GM20431 (cell line): ENCODE data around the gene KRT10.

Experiments
- in situ Hi-C: fragments of 300-500 bp; cut with MseI, MboI; formaldehyde crosslinking; loops from one replicate; pipeline ENCODE4 v1.15.0; 2020; ENCODE audit warnings: low sequenced_read_pairs; ENCODE audit not compliant: unreplicated experiment

Gene KRT10

DNA sequence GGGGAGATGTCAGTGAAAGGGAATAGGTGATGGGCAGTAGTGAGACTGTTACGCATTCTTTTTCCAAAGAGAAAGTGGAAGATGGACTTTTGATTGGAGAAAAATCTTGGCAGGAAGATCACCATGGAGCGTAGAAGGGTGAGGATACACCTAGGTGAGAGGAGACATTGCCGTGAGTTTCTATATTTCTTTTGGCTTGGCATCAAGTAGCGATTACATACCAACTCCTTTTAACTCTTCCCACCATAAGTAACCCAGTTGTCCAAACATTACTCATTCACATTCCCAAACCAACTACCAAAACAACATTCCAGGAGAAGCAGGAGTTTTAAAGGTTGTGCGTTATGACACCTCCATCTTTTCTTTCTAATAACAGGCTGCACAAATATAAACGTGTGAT is 11.9 kb downstream of the KRT10 start:
- in situ Hi-C loops = no loop called here

DNA sequence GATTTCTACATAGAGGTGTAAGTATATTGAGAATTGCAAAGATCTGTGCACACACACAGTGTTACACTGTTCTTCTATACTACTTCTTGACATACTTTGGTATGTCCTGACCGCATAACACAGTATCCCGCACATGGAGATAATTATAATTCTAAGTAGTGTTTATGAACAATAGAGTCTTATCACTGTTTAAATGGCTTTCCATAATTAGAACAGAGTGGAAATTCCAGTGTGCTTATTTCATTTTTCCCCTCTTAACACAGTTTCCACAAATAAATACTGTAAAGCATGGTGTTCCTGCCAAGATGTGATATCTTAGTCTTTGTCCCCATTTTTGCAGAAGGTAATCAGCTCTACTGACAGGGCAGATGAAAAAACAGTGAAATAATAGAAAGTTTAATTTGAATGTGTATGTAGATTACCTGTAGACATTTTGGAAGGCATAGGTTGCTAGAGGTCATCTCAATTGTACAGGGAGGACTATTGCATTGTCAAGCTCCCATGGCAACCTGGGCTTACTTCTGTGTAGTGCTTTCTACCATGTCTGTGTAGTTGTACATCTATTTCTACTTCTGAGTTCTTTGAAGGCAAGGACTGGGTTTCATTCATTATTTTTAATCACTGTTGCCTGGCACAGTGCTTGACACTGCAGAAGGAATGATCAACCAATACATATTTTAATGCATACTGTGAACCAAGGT is 12.5 kb downstream of the KRT10 start:
- in situ Hi-C loops = no loop called here

DNA sequence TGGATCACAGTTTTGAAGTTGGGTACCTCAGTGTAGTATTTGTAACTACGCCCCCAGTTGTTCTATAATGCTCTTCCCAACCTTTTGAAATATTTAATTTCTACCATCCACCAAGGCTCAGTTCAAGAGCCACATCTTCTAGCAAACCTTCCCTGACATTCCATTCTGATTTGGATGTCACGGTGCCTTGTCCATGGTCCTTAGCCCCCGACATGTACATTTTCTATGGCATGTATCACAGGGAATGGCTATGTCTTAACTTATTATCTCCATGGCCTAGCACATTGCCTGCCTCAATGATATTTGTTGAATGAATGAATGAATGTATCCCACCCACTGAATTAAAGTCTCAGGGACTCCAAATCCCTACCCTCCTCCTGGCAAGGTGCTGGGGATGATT is 16.3 kb downstream of the KRT10 start:
- in situ Hi-C loops = no loop called here

DNA sequence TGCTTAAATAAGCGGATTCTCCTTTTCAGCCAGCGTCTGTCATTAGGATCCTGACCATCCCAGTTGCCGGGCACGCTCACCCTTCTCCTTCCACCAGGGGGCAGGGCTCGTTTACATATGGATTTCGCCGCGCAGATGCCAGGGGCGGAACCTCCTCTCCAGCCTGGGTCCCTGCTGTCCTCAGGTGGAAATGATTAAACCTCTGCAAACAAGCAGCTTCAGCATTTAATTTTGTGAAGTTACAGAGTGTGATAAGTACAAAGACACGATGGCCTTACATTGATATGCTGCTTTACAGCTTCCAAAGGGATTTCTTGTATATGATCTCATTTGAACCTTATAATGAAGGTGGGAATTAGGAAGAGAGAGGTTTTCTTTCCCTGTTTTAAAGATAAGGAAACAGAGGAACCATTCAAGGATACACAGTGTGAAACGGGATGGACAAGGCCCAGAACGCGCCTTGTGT is 18.8 kb downstream of the KRT10 start:
- in situ Hi-C loops = no loop called here

DNA sequence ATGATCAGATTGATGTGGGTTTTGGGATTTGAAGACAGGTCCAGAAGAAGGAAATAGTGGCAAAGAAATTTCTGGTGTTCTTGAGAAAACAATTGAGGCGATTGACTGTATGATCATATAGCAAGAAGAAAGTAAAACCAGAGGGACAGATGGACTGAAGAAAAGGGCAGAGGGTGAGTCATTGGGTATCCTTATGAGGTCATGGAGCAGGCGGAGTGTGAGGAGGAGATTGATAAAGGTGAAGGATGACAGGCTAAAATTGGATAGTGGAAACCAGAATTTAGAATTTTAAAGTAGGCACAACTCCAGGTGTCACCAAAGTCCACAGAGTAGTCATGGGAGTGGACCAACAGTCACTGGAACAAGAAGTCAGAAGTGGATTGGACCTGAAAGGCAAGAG is 21.3 kb downstream of the KRT10 start:
- in situ Hi-C loops = no loop called here

DNA sequence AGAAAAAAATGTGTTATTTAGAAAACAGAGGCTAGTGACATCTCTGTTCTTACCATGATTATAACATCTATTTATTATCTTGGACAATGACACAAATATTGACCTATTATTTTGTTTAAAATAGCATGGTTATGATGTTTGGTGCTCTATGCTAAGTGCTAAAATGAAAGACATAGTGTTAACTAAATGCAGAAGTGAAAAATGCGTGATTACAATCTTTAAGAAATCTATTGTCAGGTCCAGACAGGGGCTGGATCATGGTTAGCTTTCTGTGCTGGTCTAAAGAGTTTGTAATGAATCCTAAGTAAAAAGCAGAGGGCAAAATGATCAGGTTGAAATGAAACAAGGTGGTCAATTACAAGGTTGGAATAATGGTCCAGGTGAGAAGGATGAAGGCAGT is 22.0 kb downstream of the KRT10 start:
- in situ Hi-C loops = no loop called here

DNA sequence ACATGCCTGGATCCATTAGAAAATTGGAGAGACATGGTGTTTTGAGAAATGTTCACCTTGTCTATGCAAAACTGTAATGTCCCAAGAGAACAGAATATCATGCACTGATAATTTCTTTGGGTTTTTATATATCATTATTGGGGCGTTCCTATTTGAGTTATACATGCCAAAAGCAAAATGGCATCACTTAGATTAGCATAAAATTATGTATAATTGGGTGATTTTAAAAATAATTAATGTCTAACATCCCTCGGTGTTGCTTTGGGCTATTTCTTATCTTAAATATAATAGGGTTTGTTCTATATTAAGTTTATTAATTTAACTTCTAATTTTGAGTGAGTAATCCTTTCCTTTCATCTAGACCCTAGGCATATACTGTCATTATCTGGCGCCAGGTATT is 22.6 kb downstream of the KRT10 start, which contains the start of gene KRT28:
Gene KRT28, minus strand, starts transcription at position 101 of the 400 bp plus-strand sequence. Its CDS starts 66 bp downstream, at position 35.
- in situ Hi-C loops = no loop called here

DNA sequence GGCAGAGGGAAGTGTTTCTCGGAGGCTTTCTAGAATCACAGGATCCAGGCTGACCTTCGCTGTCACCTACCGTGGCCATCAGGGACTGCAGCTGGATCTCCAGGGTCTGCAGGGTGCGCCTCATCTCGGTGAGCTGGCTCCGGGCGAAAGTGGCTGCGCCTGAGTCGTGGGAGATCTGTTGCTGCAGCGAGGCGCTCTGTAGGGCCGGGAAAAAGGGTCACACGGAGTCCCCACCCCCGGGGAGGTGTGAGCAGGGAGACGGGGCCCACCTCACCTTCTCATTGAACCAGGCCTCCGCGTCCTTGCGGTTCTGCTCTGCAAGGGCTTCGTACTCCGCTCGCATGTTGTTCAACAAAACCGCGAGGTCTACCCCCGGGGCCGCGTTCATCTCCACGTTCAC is 25.6 kb downstream of the KRT10 start:
- in situ Hi-C loops = no loop called here

DNA sequence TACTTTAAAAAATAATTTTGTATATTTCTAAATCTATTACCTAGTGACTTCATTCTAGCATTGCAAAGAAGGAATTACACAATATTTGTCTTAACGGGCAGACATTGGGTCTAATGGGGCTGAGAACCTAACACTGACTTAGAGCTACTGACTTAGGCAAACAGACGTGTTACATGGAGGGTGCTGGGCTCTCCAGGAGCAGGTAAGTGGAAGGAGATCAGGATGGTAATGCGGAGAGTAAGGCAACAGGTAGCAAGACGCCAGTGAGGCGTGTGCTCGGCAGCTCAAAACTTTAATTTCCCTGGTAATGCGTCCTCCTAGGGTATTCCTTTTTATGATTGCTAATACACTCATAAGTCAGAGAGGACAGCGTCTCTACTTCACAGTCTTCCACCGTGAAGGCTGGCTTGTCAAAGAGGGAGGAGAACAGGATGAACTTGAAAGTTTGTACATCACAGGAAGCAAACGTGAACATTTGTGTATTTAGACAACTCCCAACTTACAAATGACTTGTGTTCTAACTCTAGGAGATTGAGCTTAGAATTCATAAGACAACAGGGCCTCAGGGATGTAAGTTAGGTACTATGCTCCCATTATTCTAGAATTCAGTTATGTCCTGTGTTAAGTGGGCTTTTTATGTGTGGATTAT is 27.3 kb downstream of the KRT10 start:
- in situ Hi-C loops = no loop called here

DNA sequence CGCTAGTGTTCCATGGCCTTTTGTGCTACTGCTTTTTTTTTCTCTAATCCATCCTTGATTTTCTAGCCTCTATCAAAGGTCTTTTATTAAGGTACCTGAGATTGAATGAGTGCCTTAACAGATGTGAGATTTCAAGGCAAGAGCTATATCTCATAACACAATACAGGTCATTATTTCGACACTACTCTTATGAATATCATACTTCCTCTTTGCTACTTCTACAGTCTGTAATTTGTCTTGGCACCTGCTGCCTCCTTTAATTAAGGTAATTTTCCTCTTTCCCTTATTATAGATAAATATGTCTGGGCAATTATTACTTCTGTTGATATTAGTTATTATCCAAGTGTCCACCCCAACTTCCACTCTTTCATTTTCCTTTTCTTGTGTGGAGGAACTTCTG is 27.9 kb downstream of the KRT10 start:
- in situ Hi-C loops = no loop called here

DNA sequence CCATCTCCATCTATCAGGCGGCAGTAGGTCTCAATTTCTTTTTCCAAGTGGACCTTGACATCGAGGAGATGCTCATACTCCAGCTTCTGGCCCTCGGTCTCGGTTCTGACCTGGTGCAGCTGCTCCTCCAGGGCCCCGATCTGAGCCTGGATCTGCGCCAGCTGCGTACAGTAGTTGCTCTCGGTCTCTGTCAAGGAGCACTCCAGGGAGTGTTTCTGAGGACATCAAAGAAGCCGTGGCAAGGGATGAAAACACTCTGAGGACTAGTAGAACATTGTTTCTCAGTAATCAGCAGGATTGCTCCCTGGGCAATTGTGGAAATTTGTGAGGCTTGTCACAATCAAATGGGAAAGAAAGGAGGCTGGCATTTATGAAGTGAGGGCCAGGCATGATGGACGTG is 28.6 kb downstream of the KRT10 start:
- in situ Hi-C loops = no loop called here

DNA sequence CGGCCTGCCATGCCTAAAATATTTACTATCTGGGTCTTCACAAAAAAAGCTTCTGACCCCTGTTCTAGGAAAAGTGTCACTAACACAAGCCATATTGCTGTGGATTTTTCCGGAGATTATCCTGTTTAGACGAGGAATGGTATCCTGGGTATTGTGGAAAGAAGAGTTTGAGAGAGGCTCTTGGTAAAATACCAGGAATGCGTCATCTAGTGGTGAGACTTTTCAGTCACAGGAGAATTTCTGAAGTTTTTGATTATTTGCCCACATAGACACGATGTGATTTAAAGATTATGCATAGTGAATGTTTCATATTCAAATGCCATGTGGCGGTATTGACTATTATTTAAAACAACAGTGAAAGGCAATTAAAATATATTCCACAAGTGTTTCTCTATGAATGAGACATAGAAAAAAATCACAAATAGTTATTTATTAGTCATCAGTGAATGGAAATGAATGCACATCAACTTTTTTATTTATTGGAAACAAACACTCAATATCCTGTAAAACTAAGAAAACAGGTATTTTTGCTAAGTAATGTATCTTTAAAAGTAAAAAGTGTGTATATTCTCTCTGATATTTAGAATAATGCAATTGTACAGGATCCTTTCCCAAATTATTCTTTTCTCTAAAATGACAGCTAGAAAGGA is 30.5 kb downstream of the KRT10 start:
- in situ Hi-C loops = no loop called here

DNA sequence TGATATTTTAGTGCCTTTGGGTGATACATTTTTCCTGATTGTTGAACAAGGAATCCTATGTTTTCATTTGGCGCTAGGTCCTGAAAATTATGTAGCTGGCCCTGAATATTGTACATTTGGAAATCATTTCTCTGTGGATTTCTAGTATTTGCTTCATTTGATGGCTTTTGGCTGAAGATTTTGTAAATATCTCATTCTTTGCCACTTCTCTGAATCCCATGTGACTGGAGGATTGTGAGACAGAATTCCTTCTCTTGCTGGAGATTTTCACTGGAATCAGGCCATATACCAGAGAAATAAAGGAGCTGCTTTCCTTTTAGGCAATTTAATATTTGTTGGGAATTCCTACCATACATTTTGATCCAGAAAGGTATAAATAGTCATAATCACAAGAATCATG is 31.3 kb downstream of the KRT10 start:
- in situ Hi-C loops = no loop called here

DNA sequence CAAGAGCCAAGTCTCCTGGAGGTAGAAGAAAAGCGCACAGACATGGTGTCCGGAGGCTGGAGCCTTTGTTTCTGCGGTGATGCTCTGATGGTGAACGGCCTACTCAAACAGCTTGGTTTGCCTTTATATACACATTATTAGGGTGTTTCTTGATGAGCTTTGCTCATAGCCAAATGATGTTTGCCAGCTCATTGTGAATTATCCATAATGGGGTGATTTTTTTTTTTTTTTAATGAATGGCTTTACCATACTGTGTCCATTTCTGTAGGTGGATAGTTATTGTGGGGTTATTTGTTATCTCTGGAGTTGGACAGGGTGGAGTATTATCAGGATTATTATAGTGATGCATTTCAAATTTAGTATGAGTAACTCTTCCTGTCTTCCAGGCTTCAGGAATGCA is 40.0 kb downstream of the KRT10 start, which contains the start of gene KRT27:
Gene KRT27, minus strand, starts transcription at position 101 of the 400 bp plus-strand sequence. Its CDS starts 57 bp downstream, at position 44.
- in situ Hi-C loops = no loop called here

DNA sequence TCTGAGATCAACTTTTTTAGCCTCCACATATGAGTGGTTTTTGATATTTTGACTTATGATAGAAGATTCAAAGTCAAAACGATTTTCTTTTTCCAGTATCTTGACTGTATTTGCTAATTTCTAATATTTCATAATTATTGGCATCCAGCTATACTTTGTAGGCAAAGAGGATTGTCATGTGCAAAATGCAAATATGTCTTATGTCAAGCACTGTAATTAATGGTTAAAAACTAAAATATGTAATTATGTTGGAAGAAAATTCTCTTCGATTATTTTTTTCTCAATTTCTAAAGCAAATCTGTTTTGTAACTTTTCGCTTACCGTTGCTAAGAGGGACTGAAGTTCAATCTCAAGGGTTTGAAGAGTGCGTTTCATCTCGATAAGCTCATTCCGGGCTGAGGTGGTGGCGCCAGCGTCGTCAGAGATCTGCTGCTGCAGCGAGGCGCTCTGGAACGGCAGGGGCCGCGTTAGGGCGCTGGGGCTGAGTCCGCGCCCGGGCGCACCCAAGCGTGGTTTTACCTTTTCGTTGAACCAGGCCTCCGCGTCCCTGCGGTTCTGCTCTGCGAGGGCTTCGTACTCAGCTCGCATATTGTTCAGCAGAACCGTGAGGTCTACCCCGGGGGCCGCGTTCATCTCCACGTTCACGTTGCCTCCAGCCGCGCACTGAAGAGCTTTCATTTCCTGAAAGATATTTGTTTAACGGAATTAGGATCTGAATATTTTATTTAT is 43.1 kb downstream of the KRT10 start:
- in situ Hi-C loops = no loop called here

DNA sequence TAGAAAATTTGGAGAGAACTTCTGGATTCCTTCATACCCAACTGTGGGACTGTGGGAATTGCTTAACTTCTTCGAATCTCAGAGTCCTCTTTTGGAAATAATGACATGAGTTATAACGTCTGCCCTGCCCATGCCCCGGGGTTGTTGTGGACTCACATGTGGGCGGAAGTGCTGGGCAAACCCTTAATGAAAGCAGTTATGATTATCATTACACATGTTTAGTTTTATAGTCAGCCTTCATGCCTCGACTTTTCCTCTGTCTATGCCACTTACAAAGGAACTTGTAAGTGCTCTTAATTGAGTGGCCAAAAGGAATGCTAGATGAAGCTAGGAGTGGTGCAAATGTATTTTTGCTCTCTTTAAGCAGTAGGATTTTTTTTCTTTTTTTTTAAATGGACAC is 44.0 kb downstream of the KRT10 start:
- in situ Hi-C loops = no loop called here

DNA sequence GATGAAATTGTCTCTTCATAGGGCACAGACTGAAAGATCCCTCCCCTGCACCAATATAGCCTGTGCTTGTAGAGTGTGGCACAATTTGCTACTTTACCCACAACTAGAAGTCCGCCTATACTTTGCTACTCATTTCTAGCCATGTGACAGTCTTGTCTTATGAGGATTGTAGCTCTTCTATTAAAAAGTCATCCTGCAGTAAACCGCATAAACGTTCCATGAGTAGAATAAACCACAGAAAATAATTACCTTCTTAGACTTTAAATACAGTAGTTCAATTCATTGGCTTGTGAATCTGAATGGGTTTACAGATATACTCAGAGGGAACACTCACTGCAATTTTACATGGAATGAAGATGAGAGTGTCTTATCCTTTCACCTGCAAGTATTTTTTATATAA is 44.4 kb downstream of the KRT10 start:
- in situ Hi-C loops = no loop called here

DNA sequence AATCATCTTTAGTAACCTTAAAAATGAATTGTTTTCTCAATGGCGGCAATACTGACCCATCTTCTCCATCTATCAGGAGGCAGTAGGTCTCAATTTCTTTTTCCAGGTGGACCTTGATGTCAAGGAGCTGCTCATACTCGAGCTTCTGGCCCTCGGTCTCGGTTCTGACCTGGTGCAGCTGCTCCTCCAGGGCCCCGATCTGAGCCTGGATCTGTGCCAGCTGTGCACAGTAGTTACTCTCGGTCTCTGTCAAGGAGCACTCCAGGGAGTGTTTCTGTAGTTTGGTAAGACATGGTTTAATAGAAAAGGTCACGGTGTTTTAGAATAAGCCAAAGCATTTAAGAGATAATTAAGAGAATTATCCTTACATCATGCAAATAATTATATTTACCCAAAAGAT is 45.0 kb downstream of the KRT10 start:
- in situ Hi-C loops = no loop called here

DNA sequence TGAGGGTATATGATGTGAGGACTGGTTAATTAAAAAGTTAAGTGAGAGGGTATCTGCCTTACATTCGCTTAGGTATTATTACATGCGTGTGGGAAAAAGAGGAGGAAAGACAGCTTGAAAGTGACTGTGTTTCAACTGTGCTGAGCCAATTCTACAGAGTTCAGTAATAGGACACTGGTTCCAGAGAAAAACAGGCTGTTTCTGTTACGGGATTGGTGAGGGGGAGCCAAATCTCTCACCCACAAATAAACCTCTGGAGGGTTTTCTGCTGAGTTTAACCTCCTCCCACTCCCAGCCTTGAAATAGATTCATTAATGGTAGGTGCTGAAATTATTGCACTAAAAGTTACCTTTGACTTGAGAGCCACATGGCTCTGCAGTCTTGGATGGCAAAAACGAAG is 46.5 kb downstream of the KRT10 start:
- in situ Hi-C loops = no loop called here

DNA sequence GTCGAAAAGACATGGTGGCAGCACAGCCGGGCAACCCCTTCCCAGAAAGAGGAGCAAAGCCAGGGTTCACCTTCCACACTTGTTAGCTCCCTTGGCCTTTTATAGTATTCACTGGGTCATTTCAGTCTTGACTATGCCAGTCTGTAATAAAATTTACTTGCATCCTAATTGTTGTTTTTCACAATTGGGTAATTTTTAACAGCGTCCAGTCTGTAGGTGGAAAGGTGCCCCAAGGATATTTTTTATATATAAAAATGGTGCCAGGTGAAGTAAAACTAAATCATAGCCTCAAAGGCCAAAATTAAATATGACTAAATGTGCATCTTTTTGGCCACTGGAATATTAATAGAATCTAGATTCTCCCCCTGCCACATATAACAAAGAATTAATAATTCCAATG is 50.3 kb downstream of the KRT10 start, which contains the start of gene KRT26:
Gene KRT26, minus strand, starts transcription at position 101 of the 400 bp plus-strand sequence. Its CDS starts 88 bp downstream, at position 13.
- in situ Hi-C loops = no loop called here
